IPS-18c (cell line): ENCODE results near the gene PPFIBP2.

Experiments
- H3K4me3 ChIP-seq: 2 replicates; pipeline ENCODE4 v1.7.0; 2013; ENCODE audit warnings: low read depth, mild to moderate bottlenecking, low read length, moderate library complexity; ENCODE audit not compliant: insufficient read depth
- H3K9me3 ChIP-seq: one replicate; pipeline ENCODE4 v1.6.1; 2013; ENCODE audit warnings: mild to moderate bottlenecking, low read length, moderate library complexity; ENCODE audit not compliant: control insufficient read depth, insufficient read depth

The PPFIBP2 gene

DNA sequence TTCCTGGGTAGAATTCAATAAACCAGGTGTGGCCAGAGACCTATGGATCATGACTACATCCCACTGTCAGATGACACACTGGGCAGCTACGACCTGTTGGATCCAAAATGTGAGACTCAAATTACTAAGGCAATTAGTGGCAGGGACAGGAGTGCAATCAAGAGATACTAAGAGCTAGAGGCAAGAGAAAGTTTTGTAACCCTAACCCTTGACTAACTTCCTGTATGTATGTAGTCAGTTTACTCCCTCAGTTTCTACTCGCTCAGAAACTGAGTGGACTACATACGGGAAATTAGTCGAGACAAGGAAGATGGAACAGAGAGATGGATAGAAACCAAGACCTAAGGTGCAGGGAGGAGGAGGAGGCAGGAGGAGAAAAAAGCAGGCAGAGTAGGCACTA is 156.8 kb downstream of the PPFIBP2 start:
- Histone ChIP-seq H3K9me3 (peaks cover 4% of the 10 kb centered on the region), H3K4me3 (no peak overlapping the region)

DNA sequence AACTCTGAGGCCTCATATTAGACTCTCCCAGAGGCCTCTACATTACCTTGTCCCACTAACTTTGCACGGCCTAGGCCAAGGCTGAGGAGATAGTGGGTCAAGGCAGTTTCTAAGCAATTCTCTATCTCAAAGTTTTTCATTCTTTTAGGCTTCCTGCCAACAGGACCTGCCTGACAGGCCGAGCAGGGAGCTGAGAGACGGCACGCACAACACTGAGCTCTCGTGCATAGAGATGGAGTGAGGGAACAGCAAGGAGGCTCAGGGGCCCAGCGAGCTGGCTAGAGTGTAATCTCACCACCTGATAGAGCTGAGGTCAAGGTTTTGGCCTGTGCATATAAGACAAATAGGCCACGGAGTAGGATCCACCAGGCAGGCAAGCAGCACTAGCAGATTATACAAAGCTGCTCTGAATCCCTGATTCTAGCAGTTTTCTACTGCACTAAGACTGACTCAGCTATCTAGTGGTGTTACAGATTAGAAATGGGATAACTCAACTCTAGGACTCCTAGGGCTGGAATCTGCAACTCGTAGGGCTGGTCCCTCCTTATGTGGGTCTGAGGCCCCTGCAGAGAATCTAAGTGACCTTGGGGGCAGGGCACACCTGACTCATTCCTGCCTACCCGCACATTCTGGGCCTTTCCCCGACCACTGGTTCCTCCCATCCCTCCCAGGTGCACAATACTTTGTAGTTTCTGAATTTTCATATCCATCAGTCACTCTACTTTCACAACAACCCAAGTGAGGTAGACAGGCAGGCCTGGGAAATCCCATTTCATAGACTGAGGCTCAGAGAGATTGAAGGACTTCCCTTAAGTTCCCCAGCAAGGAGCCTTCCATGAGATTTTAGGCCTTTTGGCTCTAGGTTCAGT is 157.8 kb downstream of the PPFIBP2 start:
- no peak overlapping the region for H3K4me3 ChIP-seq
- peaks cover under 1% of the 10 kb centered on the region for H3K9me3 ChIP-seq

DNA sequence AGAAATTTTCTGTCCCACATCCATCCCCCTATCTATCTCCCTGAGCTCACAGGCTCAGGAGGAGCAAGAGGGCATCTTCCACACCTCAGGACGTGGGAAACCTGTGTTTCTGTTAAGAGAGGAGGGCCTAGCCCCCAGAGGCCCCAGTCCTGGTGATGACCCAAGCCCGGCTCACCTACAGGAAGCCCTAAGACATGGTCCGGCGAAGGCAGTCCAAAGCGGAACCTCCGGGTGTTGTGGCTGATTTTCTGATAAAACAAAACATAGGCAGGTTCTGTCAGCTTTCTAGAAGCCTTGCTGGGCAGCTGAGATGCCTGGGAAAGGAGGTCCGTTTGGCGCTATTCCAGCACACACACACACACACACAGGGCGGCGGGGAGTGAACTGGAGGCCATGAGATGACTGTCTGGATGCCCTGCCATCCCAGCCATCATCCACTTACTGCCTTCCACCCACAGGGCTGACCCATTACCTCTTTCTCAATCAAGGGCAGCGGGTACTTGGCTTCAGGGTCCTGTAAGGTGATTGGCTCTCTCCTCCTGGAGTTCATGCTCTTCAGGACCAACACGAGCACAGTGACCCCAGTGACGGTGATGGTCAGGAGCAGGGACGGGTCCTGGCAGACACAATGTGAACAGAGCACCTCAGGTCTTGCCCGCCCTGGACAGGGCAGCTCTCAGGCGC is 158.6 kb downstream of the PPFIBP2 start:
- H3K9me3 ChIP-seq: no peaks in the 10 kb centered on the region
- H3K4me3 ChIP-seq: no peak overlapping the region

DNA sequence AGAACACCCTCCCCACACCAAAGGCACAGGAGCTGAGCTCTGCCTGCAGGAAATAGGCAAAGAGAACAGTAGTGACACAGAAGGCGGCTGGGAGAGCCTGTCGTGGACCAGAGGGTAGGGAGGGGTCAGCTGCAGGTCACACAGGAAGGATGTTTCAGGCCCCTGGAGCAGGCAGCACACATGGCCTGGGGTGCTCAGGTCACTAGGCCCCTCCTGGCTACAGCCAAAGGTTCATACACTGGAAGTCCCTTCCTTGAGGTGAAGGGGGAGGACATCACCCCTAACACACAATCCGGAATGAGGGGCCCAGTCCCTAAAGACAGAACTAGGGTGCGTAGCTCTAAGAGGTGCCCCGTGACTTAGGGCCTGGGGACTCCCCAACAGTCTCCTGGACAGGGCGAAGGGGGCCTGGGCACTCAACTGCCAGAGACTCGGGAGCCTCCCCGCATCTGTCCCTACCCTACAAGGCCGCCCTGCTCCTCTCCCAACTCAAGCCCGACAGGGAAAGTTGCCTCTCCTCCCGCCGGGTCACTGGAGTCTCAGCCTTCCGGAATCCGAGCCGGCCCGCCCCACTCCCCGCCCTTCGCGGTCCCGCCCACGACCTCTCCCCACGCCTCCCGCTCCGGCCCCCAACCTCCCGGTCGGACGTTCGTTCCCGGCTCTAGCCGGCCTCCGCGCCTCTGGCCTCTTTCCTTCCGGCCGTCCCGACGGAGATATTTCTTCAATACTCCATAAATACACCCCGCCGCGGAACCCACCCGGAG is 159.3 kb downstream of the PPFIBP2 start, which contains the start of gene CYB5R2:
CYB5R2 (minus strand) TSS at position 541 of the 764 bp plus-strand sequence. CDS start 675 bp downstream, outside the sequence.
- Histone ChIP-seq H3K9me3 (no peaks in the 10 kb centered on the region), H3K4me3 (peak within 1 kb of the TSS; percentile 75)

DNA sequence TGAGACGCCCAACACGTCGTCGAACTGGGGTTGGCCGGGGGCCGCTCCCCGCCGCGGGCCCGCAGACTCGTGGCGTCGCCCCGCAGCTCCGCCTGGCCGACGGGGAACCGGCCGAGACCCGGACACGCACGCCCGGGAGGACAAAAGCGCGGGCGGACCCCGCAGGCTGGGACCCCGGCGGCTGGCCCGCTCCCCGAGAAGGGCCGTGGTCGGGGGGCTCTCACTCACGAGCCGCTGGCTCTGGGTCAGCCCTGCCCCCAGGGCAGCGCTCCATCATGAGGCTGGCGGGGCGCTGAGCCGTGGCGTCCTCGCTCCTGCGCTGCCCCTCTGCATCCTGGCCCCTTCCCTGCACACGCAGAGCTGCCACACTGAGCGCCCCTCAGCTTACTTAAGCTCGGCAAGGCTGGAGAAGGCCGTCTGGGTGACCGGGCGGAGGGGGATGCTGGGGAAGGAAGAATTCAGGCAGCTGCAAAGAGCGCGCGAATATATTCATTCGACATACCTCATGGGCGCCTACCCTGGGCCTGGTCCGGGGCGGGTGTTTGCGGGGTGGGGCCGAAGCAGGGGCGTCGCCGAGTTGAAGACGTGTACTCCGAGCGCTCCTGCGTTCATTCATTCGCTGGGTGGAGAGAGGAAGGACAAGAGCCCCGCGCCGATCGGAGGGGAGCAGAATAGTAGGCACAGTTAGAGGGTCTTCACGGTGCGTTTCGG is 160.1 kb downstream of the PPFIBP2 start:
- Histone ChIP-seq H3K4me3 (peak overlapping the region; percentile 75), H3K9me3 (no peaks in the 10 kb centered on the region)

DNA sequence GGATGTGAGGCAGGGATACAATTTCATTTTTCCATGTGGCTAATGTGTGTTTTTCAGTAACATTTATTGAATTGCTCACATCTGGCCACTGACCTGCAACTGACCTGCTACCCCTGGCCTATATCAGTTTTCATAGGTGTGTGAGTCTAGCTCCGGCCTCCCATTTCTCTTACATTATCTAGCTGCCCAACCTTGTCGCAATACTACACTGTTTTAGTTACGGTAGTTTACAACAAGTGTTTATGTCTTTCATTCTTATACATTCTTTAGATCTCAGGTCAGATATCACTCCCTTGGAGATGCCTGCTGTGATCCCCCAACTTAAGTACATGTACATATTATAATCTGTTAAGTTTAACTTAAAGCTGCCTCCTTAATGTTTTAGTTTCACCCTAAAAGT is 161.8 kb downstream of the PPFIBP2 start:
- no peak overlapping the region for H3K4me3 ChIP-seq
- H3K9me3 ChIP-seq: no peaks in the 10 kb centered on the region

DNA sequence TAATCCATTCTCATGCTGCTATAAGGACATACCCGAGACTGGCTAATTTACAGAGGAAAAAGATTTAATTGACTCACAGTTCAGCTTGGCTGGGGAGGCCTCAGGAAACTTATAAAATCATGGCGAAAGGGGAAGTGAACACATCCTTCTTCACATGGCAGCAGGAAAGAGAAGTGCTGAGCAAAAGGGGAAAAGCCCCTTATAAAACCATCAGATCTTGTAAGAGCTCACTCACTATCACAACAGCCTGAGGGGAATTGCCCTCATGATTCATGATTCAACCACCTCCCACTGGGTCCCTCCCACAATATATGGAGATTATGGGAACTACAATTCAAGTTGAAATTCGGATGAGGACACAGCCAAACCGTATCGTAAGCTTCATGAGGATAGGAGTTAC is 163.3 kb downstream of the PPFIBP2 start:
- H3K9me3 ChIP-seq: no peaks in the 10 kb centered on the region
- no peak overlapping the region for H3K4me3 ChIP-seq

DNA sequence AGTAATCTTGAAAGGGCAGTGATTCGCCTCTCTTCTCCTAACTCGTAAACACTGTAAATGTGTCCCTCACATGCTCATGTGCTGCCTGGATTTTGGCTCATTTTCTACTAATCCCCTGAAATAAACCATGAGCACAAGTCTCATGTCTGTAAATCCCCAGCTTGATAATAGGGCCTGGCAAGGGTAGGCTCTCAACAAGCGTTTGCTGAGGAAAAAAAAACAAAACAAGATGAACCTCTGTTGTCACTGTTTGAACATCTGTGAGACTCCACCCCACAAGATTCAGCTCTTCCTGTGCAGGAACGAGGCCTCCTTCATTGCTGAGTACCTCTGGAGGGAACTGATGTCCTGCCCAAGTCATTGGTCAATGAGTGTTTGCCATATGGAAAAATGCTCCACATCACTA is 164.0 kb downstream of the PPFIBP2 start:
- no peak overlapping the region for H3K4me3 ChIP-seq
- no peaks in the 10 kb centered on the region for H3K9me3 ChIP-seq

DNA sequence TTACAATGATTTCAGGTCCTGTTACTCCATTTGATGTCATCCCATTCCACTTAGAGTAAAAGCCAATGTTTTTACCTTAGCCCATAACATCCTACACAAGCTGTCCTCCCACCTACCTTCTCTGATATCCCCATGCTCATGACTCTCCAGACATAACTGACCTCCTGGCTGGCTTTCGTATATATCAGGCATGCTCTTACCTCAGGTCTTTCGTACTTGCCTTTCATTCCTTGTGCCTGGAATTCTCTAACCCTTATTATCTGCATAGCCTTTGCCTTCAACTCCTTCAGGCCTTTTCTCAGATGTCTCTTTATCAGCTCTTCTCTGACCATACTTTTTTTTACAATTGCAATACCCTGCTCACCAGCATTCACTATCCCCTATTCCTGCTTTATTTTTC is 169.8 kb downstream of the PPFIBP2 start:
- no peak overlapping the region for H3K4me3 ChIP-seq
- H3K9me3 ChIP-seq: no peaks in the 10 kb centered on the region

DNA sequence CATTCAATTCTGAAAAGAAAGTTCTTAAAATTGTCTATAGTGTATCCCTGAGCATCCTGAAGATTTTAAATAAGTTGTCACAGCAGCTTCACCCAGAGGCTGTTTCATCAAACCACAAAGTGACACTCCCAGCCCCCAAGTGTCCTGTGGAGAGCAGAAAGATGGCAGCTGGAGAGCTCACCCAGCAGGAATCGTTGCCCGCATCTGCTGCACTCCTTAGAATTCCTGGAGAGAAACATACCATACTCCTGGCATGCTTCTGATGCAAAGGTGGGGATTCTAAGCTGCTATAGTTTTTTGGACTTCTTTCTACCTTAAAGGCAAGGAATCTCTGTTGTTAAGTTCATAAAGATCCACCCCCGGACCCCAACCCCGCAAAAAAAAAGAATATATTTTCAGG is 173.0 kb downstream of the PPFIBP2 start:
- Histone ChIP-seq H3K9me3 (no peaks in the 10 kb centered on the region), H3K4me3 (no peak overlapping the region)

DNA sequence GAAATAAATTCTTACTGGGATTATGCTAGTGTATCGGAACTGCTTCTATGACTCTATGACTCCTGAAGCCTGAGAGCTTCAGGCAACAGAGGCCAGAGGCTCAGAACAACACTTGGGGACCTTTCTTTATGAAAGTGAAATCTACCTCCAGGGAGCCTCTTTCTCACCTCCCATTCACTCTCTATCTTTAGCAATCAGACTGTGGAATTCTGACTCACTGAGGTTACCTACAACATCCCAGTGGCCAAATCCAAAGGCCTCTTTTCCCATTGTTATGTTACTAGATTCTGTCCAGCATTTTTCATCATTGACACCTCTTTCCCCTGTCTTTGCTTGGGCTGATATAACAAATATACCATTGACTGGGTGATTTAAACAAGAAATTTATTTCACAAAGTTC is 173.6 kb downstream of the PPFIBP2 start:
- Histone ChIP-seq H3K4me3 (no peak overlapping the region), H3K9me3 (no peaks in the 10 kb centered on the region)

DNA sequence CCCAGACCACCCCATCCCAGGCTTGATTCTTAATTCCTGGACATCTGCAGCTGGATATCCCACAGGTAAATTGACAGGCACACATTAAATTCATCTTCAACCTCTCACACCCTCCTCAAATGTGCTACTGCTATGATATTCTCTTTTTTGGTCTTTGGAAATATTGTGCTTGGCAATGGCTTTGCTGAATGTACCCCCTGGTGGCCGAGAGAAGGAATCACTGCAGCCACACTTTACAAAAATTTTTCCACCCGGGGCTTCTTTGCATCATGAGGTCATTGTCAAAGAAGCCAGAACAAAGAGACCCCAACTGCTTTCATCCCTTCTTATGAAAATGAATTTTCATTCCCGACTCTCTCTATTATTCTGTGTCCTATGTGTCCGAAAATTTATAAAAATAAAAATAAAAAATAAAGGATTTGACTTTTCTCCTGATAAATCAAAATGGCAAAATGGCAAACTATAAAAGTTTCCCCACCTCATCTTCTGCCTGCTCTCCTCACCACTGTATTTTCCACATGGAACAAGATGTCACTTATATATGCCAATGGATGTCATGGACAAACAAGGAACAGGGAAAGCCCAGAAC is 174.5 kb downstream of the PPFIBP2 start:
- Histone ChIP-seq H3K9me3 (no peaks in the 10 kb centered on the region), H3K4me3 (no peak overlapping the region)

DNA sequence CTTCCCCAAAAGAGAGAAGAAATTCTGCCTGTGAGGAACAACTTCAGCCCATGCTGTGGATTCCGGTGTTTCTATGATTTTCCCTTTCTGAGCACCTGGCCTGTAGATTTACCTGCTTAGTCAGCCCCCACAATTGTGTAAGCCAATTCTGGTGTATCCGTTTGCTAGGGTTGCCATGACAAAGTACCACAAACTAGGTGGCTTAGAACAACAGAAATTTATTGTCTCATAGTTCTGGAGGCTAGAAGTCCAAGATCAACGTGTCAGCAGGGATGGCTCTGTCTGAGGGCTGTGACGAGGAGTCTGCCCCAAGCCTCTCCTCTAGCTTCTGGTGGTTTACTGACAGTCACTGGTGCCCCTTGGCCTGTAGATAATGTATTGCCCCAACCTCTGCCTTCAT is 175.4 kb downstream of the PPFIBP2 start:
- Histone ChIP-seq H3K4me3 (no peak overlapping the region), H3K9me3 (no peaks in the 10 kb centered on the region)

DNA sequence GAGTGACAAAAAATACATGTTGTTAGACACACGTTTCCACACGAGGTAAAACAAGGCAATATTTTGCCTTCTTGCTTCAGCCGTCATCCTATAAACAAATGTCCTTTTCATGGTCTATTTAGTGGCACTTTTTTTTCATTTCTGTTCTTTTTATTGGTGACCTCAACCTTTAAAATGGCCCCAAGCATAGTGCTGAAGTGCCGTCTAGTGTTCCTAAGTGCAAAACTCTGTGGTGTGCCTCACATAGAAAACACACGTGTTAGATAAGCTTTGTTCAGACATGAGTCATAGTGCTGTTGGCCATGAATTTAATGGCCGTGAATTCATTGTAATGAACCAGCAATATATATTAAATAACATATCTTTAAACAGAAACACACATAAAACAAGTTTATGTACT is 176.8 kb downstream of the PPFIBP2 start:
- H3K9me3 ChIP-seq: no peaks in the 10 kb centered on the region
- no peak overlapping the region for H3K4me3 ChIP-seq

DNA sequence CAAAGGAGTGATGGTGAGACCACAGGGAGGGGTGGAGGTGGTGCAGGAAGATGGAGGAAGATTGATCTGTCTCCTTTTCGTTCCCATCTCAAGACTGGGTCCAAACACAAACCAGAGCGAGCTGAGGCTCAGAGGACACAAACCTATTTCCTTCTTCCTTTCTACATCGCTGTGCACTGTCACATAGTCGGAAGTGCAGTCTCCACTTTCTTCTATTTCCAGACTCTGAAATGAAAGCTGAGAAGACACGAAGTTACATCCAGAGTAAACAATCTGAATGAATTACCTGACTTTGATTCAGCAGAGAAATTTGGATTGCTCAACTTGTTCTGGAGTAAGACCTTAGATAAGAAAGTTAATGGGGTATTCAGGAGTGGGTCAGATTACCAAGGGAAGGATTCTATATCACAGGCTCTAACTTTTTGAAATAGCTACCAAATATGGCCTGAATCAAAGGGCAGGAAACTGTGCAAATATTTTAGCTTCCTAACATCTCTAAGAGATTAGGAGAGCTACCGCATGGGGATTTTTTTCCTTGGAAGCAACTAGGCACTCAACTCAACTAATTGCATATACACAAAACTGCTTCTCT is 178.1 kb downstream of the PPFIBP2 start:
- Histone ChIP-seq H3K4me3 (no peak overlapping the region), H3K9me3 (no peaks in the 10 kb centered on the region)

DNA sequence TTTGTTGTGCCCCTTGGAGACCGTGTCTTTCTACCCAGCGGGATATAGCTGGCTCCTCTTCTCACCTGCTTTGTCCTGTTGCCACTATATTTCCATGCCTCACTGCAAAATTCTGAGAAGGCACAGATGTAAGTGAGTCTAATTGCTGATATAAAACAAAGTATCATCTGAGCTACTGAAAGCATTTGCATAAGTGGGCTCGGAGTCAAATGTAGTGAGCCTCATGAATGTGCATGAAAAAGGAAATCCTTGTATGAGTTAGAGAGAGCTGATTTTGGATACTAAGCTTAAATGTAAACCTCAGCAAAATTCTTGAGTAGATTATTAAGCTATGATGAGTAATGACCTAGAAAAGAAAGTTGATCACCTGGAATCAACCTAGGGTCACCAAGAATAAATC is 178.6 kb downstream of the PPFIBP2 start:
- no peak overlapping the region for H3K4me3 ChIP-seq
- no peaks in the 10 kb centered on the region for H3K9me3 ChIP-seq
